Neural progenitor cell (in vitro differentiated cells): ENCODE measurements around the gene ITGA1.

Source experiments
- CTCF ChIP-seq: fragments of 200-600 bp; sonication (generic); IDR thresholded peaks from 2 replicates; pipeline ENCODE4 v1.5.1; 2017; ENCODE audit warnings: antibody characterized with exemption, mild to moderate bottlenecking
- EZH2 ChIP-seq: fragments of 200-600 bp; sonication (generic); IDR thresholded peaks from 2 replicates; pipeline ENCODE4 v1.6.1; 2017; ENCODE audit warnings: antibody characterized with exemption, mild to moderate bottlenecking, moderate library complexity
- EZH2phosphoT487 ChIP-seq: fragments of 200-600 bp; sonication (generic); IDR thresholded peaks from 2 replicates; pipeline ENCODE4 v1.6.1; 2017; ENCODE audit warnings: antibody characterized with exemption

- TF ChIP-seq CTCF (no peak), EZH2phosphoT487 (no peak), EZH2 (no peak)
These were observed 47.7 kb upstream of the ITGA1 start for GRCh38 chr5:52740007-52740406.
